ENCODE data around the gene RALGAPA2. TPM values are rescaled to one million over a fixed set of nuclear protein-coding genes. Genes with fewer than 3 reads are reported as not detected.
A peak's percentile ranks its signal among the peaks of the same experiment; 100 is the strongest.

RALGAPA2 gene
- total RNA-seq, 1 donor: 5.6 TPM

GRCh38 chr20:20365480-20366161 lies 346.8 kb downstream of the RALGAPA2 start:
- TF ChIP-seq CTCF (IDR thresholded peaks at IDR 0.05; ENCODE audit: insufficient read depth, low read depth, low read length): no peak
- no peak overlapping the region for H3K4me3 ChIP-seq (ENCODE audit: low read depth, low read length)
- DNase-seq (ENCODE audit: low read depth): no peak

DNA sequence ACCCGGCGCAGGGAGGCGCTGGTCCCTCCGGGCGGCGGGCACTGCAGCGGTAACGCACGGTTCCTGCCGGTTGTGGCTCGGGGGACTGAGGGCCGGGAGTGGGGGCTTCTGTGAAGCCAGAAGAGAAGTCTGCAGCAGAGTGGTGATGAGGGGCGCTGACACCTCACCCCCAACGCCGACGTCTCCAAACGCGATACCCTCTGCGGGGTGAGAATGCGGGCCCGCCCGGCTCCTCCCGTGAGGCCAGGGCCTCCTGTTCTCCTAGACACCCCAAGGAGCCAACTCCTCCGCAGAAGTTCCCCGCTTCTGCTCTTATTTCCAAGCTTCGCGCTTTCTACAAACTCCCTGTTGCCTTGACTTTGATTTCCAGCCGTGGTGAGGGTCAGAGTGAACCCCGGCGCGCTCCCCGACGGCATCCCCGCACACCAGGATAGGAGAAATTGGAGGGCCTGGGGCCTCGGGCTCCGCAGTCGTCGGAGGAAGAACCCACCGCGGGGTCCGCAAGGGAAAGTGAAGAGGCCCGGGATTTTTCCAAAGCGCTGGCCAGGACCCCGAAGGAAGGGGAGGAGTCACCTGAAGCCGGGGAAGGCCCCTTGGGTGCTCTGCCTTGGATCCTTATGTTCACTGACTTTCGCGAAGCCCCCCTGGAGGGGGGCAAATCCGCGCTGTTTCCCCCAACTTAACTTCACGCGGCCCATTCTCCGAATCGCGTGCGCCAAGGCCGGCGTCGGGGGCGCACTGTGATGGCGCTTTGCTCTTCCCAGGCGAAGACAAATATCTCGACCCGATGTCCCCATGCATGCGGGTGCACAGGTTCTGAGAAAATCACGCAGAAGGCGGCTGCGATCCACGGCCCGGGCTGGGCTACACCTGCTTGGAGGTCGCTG lies 347.6 kb downstream of the RALGAPA2 start:
- no peak for TF ChIP-seq CTCF (IDR thresholded peaks at IDR 0.05; ENCODE audit: insufficient read depth, low read depth, low read length)
- DNase-seq (ENCODE audit: low read depth): no peak
- H3K4me3 ChIP-seq (ENCODE audit: low read depth, low read length): no peak overlapping the region

GRCh38 chr20:20363799-20364592 lies 348.4 kb downstream of the RALGAPA2 start:
- DNase-seq (ENCODE audit: low read depth): no peak
- no peak overlapping the region for H3K4me3 ChIP-seq (ENCODE audit: low read depth, low read length)
- TF ChIP-seq CTCF (IDR thresholded peaks at IDR 0.05; ENCODE audit: insufficient read depth, low read depth, low read length): no peak

- TF ChIP-seq CTCF (IDR thresholded peaks at IDR 0.05; ENCODE audit: insufficient read depth, low read depth, low read length): no peak
- no peak for DNase-seq (ENCODE audit: low read depth)
- no peak overlapping the region for H3K4me3 ChIP-seq (ENCODE audit: low read depth, low read length)
Measured at GRCh38 chr20:20363434-20363798, 349.0 kb downstream of the RALGAPA2 start.

GRCh38 chr20:20362774-20363433 lies 349.5 kb downstream of the RALGAPA2 start:
- no peak for DNase-seq (ENCODE audit: low read depth)
- no peak for TF ChIP-seq CTCF (IDR thresholded peaks at IDR 0.05; ENCODE audit: insufficient read depth, low read depth, low read length)
- H3K4me3 ChIP-seq (ENCODE audit: low read depth, low read length): no peak overlapping the region

- peak; percentile 62 for DNase-seq (ENCODE audit: low read depth)
- H3K4me3 ChIP-seq (ENCODE audit: low read depth, low read length): no peak overlapping the region
- TF ChIP-seq CTCF (IDR thresholded peaks at IDR 0.05; ENCODE audit: insufficient read depth, low read depth, low read length): peak; percentile 78
Measured at GRCh38 chr20:20360464-20360863, 352.0 kb downstream of the RALGAPA2 start.
